HG03378 (cell line): ENCODE measurements around the gene ZDHHC3.

Experiments
- ATAC-seq: cut with Tn5 transposase; IDR thresholded peaks from one replicate; pipeline ENCODE4 v1.9.1; 2021; ENCODE audit warnings: mild to moderate bottlenecking, moderate library complexity; ENCODE audit not compliant: unreplicated experiment

Gene ZDHHC3

DNA sequence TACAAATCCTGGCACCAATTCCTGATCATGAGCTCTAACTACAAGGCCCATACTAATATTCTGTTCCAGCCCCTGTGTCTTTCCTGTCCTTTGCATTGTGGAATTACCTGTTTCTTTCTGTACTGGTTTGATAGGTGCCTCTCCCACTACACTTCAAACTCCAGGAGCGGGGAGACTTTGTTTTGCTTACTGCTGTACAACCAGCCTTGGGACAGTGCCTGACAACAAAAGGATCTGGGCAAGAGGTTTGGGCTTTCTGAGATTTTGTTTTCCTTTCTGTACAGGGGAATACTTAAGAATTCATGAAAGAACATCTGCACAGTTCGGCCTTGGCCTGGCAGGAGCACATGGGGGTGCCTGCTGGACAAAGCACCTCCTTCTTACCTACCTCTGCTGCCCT lies 45.1 kb downstream of the ZDHHC3 start:
- no peak for ATAC-seq

DNA sequence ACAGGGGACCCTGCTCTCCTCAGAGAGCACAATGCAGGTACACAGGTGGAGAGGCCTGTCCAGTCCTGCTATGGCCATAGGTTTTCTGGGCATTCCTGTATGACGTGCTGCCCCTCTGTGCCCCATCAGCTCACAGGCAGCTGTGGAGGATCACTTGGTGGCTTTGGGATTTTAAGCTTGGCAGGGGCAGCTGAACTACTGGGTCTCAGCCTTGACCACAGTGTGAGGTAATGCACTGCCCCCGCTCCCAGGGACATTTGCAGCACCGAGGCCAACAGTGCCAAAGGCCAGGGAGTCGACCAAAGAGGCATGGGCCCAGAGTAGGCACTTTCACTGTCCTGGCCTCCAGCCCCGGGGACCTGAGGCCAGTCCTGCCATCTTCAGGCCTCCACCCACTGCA lies 46.2 kb downstream of the ZDHHC3 start:
- no peak for ATAC-seq

- no peak for ATAC-seq
These were observed 48.6 kb downstream of the ZDHHC3 start for GRCh38 chr3:44927371-44927770.

DNA sequence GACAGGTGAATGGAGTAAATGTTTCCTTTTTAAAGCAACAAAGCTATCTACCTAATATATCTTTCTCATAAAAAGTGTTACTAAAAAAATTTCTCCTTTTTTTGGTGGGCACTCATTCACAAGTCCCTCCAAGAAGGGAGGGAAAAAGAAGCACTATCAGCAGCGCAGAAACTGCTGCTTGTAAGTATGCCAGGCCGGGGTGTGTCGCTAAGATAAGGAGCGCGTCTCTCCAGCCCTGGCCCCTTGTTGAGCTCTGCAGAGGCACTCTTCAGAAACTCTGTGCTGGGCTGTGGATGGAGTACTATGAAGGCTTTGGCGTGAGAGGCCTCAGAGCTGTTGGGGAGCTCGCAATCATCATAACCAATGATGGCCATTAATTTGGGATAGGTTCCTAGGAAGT lies 49.1 kb downstream of the ZDHHC3 start:
- no peak for ATAC-seq

DNA sequence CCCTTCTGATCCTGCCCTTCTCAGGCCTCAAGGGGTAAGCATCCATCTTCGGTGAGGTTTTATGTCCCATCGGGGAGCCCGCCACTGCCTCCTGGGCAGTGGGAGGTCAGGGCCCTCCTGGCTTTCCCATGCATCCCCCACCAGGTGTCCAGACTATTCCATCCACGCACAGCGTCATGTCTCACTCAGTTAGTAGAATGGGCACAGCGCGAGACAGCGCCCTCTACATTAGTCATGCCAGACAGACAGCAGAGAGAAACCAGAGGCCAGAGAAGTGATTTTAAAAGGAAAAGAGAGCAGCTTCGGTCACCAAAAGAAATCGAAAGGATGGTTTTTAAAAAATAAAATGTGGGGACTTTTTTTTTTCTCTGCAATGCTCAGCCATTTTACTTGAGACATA lies 49.8 kb downstream of the ZDHHC3 start:
- no peak for ATAC-seq

- ATAC-seq: no peak
These were observed 51.4 kb downstream of the ZDHHC3 start for GRCh38 chr3:44924457-44925084.

- ATAC-seq: no peak
These were observed 52.1 kb downstream of the ZDHHC3 start for GRCh38 chr3:44923632-44924456.

- no peak for ATAC-seq
These were observed 55.9 kb downstream of the ZDHHC3 start for GRCh38 chr3:44920081-44920480.

- ATAC-seq: no peak
These were observed 57.4 kb downstream of the ZDHHC3 start for GRCh38 chr3:44918581-44918980.

DNA sequence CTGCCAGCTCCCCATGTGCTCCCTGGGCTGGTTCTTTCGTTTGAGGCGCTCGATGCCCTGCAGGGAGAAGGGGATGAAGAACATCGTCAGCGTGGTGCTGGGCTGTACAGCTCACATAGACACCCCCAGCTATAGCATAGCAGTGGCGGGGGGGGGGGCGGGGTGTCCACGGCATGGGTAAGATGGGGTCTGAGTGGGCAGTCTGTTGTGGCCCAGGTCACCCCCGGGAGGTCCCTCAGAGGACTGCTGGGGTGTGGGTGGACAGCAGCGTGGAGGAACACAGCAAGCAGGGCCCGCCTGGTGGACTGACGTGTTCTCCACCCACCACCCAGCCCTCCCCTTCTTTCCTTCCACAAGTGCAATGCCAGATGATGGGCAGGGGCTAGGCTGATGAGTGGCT lies 57.9 kb downstream of the ZDHHC3 start:
- no peak for ATAC-seq

- ATAC-seq: no peak
These were observed 60.1 kb downstream of the ZDHHC3 start for GRCh38 chr3:44915702-44916438.

DNA sequence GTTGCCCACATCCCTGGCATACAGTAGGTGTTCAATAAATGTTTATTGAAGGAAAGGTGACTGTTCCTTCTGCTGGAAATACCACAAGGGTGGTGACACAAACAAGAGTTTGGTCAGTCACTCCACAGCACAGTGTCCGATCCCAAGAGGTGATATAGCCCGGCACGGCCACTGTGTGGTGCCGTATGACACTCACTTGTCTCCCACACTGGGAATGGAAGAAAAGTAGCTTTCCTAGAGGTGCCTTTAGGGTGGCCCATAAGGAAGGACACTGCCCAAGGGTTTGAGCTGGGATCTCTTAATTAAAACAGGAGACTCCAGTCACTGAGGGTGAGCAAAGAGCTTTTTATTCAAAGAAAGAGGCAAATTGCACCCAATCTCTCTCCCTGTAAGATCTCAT lies 61.0 kb downstream of the ZDHHC3 start:
- no peak for ATAC-seq

- ATAC-seq: no peak
These were observed 62.0 kb downstream of the ZDHHC3 start for GRCh38 chr3:44913868-44914468.

DNA sequence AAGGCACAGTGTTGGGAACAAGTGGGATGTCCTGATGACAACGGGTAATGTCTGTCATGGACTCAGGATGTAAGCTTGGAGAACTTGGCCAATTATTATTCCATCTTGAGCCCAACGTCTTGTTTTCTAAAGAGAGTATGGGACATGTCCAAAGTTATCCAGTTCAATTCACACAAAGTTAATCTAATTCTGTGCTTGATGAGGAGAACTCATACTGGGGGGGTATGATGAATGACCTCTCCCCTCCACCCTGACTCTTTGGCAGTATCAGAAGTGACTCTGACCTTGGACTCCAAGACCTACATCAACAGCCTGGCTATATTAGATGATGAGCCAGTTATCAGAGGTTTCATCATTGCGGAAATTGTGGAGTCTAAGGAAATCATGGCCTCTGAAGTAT lies 65.3 kb downstream of the ZDHHC3 start:
- ATAC-seq: no peak

DNA sequence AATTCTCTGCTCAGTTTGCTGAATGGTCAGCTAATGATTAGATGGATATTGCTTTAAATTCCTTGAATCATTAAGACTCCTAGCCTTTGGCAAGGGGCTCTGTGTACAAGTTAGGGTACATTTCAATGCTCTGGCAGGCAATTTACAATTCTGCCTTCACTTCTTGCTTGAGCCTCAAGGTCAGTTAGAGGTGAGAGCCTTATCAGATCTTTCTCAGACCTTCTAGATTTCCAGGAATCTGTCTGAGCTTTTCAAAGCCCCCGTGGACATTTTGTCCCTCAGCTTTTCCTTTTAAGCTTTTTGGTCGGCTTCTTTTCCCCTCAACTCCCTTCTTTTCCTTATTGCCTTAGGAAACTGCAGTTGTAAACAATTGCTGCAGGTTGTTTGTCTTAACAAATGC lies 66.9 kb downstream of the ZDHHC3 start:
- no peak for ATAC-seq

- no peak for ATAC-seq
These were observed 68.4 kb downstream of the ZDHHC3 start for GRCh38 chr3:44907612-44908011.

- no peak for ATAC-seq
These were observed 69.0 kb downstream of the ZDHHC3 start for GRCh38 chr3:44906997-44907396.

DNA sequence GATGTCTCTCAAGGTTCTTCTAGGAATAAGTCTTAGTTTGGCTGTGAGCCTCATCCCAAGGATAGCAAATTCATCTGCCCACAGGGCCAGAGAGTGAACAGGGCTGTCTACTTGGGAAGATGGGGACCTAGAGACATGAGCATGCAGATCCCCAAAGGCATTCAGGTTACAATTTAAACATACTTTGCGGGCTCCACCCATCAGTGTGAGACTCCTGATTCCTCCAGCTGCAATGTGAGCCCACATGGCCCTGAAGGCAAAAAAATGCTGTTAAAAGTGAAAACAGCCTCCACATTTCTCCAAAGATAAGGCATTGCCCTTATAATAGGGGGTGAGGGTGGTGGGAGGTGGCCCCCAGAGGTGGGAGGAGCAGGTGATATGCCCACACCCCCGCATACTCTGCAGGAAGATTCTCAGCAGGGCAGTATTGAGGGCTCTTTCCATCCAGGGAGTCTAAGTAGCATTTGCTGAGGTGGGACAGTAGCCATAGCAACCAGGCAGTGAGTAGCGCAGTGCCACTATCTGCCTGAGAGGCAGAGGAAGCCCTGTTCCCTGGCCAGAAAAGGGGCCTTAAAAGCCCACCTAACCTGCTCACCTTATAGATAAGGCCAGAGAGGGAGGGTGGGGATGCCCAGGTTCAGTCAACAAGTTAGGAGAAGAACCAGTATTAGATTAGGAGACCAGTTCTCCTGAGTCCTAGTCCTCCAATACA lies 70.4 kb downstream of the ZDHHC3 start:
- ATAC-seq: no peak

DNA sequence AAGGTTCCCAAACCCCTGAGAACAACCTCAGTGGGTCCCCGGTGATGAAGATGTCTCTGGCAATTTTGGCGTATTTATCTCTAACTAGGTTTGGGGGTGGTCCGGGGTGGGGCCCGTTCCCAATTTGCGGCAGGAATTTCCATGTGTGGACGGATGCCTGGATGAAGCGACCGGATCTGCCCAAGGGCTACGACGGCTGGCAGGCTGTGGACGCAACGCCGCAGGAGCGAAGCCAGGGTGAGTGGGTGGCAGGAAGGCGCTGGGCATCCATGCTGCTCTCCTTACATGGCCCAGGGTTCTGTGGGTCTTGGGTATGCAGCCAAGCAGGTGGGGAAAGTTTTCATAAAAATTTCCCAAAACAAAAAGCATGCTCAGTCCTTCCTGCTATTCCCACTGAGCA lies 72.2 kb downstream of the ZDHHC3 start:
- no peak for ATAC-seq

GRCh38 chr3:44903314-44903713 lies 72.7 kb downstream of the ZDHHC3 start:
- ATAC-seq: no peak

- ATAC-seq: no peak
These were observed 73.3 kb downstream of the ZDHHC3 start for GRCh38 chr3:44902628-44903027.
